Panc1 (cell line): ENCODE results near the gene HSBP1. TPM values are rescaled to one million over a fixed set of nuclear protein-coding genes. Genes with fewer than 3 reads are reported as not detected.

Experiments used
- ATAC-seq: fragments of 200-7000 bp; cut with Tn5 transposase; 2 replicates; pipeline ENCODE4 v1.9.1; 2020; ENCODE audit warnings: mild to moderate bottlenecking, moderate library complexity
- BruUV-seq: library from RNA; stranded (reverse); fragments of 400-500 nt; replicated peaks from 2 replicates; lab custom pipeline; 2021; lab: Mats Ljungman, UMichigan
- CTCF ChIA-PET: fragments of 300-600 bp; sonication (Branson Sonifier 250); formaldehyde crosslinking; loops from one replicate; lab custom pipeline; 2022; ENCODE audit warnings: antibody characterized with exemption; lab: Charles Lee
- POLR2A ChIA-PET: fragments of 300-600 bp; sonication (Branson Sonifier 250); formaldehyde crosslinking; loops from one replicate; lab custom pipeline; 2022; ENCODE audit warnings: antibody characterized with exemption; lab: Charles Lee
- DNase-seq: peaks from one replicate; pipeline ENCODE4 v3.0.0-alpha.2; 2010; ENCODE audit warnings: low read depth, low spot score
- H3K27ac ChIP-seq: 2 replicates; pipeline ENCODE4 v1.5.1; 2011; ENCODE audit warnings: mild to moderate bottlenecking, low read length, inconsistent platforms
- H3K27me3 ChIP-seq: fragments of 200-500 bp; sonication (Bioruptor generic); 2 replicates; pipeline ENCODE4 v1.6.0; 2014; ENCODE audit warnings: low read length, inconsistent platforms; ENCODE audit not compliant: control insufficient read depth, insufficient read depth
- H3K36me3 ChIP-seq: fragments of 200-500 bp; sonication (Bioruptor generic); 2 replicates; pipeline ENCODE4 v1.5.1; 2014; ENCODE audit warnings: inconsistent platforms, mild to moderate bottlenecking, low read length, moderate library complexity; ENCODE audit not compliant: control insufficient read depth, insufficient read depth
- H3K4me1 ChIP-seq: 2 replicates; pipeline ENCODE4 v1.5.1; 2011; ENCODE audit warnings: inconsistent platforms, mild to moderate bottlenecking, low read length, moderate library complexity; ENCODE audit not compliant: control insufficient read depth, insufficient read depth
- H3K4me3 ChIP-seq, 2 experiments: 2 replicates each; pipeline ENCODE4 v1.5.1; 2011 to 2012; ENCODE audit warnings: low read depth in 2 of 2, low read length in 2 of 2, mild to moderate bottlenecking in 2 of 2, inconsistent platforms in 1 of 2, moderate library complexity in 1 of 2
- H3K9me3 ChIP-seq: fragments of 200-500 bp; sonication (Bioruptor generic); 2 replicates; pipeline ENCODE4 v1.5.1; 2014; ENCODE audit warnings: low read depth, mild to moderate bottlenecking, inconsistent platforms, low read length, moderate library complexity; ENCODE audit not compliant: control insufficient read depth, insufficient read depth
- POLR2AphosphoS5 ChIP-seq: IDR thresholded peaks from 2 replicates; pipeline ENCODE4 v1.6.1; 2012; ENCODE audit warnings: mild to moderate bottlenecking, low read depth, low read length, moderate library complexity
- SIN3A ChIP-seq: IDR thresholded peaks from 2 replicates; pipeline ENCODE4 v1.6.1; 2012; ENCODE audit warnings: low read depth, mild to moderate bottlenecking, low read length, moderate library complexity, borderline replicate concordance; ENCODE audit not compliant: insufficient read depth
- TCF7L2 ChIP-seq: IDR thresholded peaks from 2 replicates; pipeline ENCODE4 v1.6.1; 2011; ENCODE audit warnings: mild to moderate bottlenecking, low read depth, low read length, inconsistent platforms
- in situ Hi-C: cut with HindIII; loops from 2 replicates; pipeline ENCODE4 v1.10.0; 2016; ENCODE audit warnings: low sequenced_read_pairs, low pct_unique_long_range_greater_than_20kb
- intact Hi-C: fragments of 100-400 bp; cut with micrococcal nuclease; formaldehyde crosslinking; loops from one replicate; pipeline ENCODE4 v1.10.0; 2022; ENCODE audit not compliant: unreplicated experiment
- total RNA-seq: library from RNA; stranded (reverse); gene quantifications from one replicate; pipeline ENCODE4 v1.2.1, GENCODE V29; 2021; ENCODE audit not compliant: unreplicated experiment
- TF ChIP-seq, protein P1 (sequence below): fragments of 450-650 bp; IDR thresholded peaks from 2 replicates; pipeline ENCODE4 v1.5.1; 2017; ENCODE audit warnings: mild to moderate bottlenecking
- TF ChIP-seq, protein P2 (sequence below), 2 experiments: IDR thresholded peaks; 2 replicates each; pipeline ENCODE4 v1.6.1; 2011 to 2012; ENCODE audit warnings: low read depth in 2 of 2, control low read depth in 1 of 2, low read length in 1 of 2, mild to moderate bottlenecking in 1 of 2, moderate library complexity in 1 of 2; ENCODE audit not compliant: insufficient read depth in 1 of 2

The HSBP1 gene
- total RNA-seq, 1 experiment from 2014 or later: 117 TPM

DNA sequence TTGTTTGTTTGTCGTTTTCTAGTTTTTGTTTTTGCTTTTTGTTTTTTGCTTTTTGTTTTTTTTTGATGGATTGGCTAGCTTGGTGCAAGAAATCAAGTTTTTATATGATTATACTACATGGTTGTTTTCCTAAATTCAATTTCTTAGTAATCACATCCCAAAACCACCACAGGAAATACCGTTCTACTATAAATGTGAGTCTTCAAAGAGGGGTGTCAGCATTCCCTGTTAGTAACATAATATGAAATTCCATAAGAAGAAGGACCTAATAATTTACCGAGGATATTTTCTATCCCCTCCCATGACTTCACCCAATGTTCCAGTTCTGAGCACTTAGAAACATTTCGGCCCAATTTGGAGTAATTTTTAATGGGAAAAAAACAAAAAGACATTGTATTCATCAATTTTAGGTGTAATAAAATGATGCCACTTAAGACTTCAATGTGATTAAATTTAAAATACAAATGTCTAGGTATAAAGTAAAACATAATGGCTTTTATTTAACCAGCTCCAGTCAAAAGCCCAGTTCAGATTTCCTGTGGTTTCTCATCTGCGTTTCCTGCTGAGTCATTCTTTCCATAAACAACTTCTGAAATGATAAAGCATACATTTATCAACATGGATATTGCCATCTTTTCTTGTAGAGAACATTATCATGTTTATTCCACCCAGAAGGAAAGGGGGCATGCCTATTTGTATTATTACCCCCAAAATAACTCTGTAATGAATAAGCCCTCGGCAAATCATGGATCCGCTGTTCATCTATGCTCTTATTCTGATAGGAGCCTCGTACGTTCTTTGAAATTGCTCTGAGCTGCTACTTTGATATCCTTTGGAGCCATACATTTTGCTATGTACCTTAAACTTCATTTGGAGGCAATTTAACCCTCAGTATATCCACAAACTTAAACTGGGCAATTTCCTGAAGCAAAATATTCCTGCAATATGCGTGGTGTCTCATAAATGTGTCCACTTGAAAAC lies 28.1 kb downstream of the HSBP1 start:
- ATAC-seq: no peak
- in situ Hi-C loops: no loop called here

DNA sequence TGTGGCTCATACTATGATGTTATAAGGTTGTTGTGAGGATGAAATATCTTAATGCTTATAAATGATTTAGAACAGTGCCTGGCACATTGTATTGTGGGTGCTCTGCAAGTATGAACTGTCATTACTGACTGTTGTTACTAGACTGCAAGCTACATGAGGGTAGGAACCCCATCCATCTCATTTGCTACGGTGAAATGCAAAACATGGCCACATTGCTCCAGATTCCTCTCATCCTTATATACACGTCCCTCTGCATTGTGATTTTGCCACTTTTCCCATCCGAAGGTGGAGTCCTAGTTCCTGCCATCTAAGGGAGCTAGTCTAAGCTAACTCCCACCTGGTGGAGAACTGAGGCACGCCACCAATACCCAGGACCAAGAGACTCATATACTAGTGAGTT lies 29.8 kb downstream of the HSBP1 start:
- intact Hi-C loops (no loop called here), in situ Hi-C loops (no loop called here)
- Histone ChIP-seq H3K4me3 (no peak overlapping the region), H3K27ac (no peak overlapping the region), H3K36me3 (no peaks in the 10 kb centered on the region), H3K27me3 (no peaks in the 10 kb centered on the region), H3K9me3 (no peaks in the 10 kb centered on the region), H3K4me1 (no peaks in the 10 kb centered on the region; the same call in 1 of the 2 replicates)
- ATAC-seq: no peak
- DNase-seq: no peak
- ChIA-PET POLR2A (no interaction called here), CTCF (no interaction called here)
- no peak for TF ChIP-seq SIN3A
- TF ChIP-seq, protein P1, sequence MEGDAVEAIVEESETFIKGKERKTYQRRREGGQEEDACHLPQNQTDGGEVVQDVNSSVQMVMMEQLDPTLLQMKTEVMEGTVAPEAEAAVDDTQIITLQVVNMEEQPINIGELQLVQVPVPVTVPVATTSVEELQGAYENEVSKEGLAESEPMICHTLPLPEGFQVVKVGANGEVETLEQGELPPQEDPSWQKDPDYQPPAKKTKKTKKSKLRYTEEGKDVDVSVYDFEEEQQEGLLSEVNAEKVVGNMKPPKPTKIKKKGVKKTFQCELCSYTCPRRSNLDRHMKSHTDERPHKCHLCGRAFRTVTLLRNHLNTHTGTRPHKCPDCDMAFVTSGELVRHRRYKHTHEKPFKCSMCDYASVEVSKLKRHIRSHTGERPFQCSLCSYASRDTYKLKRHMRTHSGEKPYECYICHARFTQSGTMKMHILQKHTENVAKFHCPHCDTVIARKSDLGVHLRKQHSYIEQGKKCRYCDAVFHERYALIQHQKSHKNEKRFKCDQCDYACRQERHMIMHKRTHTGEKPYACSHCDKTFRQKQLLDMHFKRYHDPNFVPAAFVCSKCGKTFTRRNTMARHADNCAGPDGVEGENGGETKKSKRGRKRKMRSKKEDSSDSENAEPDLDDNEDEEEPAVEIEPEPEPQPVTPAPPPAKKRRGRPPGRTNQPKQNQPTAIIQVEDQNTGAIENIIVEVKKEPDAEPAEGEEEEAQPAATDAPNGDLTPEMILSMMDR: no peak
- TF ChIP-seq, protein P2, sequence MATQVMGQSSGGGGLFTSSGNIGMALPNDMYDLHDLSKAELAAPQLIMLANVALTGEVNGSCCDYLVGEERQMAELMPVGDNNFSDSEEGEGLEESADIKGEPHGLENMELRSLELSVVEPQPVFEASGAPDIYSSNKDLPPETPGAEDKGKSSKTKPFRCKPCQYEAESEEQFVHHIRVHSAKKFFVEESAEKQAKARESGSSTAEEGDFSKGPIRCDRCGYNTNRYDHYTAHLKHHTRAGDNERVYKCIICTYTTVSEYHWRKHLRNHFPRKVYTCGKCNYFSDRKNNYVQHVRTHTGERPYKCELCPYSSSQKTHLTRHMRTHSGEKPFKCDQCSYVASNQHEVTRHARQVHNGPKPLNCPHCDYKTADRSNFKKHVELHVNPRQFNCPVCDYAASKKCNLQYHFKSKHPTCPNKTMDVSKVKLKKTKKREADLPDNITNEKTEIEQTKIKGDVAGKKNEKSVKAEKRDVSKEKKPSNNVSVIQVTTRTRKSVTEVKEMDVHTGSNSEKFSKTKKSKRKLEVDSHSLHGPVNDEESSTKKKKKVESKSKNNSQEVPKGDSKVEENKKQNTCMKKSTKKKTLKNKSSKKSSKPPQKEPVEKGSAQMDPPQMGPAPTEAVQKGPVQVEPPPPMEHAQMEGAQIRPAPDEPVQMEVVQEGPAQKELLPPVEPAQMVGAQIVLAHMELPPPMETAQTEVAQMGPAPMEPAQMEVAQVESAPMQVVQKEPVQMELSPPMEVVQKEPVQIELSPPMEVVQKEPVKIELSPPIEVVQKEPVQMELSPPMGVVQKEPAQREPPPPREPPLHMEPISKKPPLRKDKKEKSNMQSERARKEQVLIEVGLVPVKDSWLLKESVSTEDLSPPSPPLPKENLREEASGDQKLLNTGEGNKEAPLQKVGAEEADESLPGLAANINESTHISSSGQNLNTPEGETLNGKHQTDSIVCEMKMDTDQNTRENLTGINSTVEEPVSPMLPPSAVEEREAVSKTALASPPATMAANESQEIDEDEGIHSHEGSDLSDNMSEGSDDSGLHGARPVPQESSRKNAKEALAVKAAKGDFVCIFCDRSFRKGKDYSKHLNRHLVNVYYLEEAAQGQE (IDR thresholded peaks at IDR 0.05; ENCODE audit: insufficient read depth in 1 of 2, low read depth in 2 of 2, low read length in 1 of 2): no peak
- TF ChIP-seq TCF7L2: no peak
- BruUV-seq: no TSS peak

More for the DNA sequence above, 28.1 kb downstream of the HSBP1 start:
- no peak overlapping the region for H3K27ac ChIP-seq
- no peak overlapping the region for H3K4me3 ChIP-seq
- H3K27me3 ChIP-seq: no peaks in the 10 kb centered on the region
- no TSS peak for BruUV-seq
- TF ChIP-seq SIN3A (no peak), POLR2AphosphoS5 (no peak), TCF7L2 (no peak)
- TF ChIP-seq, protein P1: no peak
- TF ChIP-seq, protein P2 (IDR thresholded peaks at IDR 0.05; ENCODE audit: insufficient read depth in 1 of 2, low read depth in 2 of 2, low read length in 1 of 2): no peak
- no peaks in the 10 kb centered on the region; the same call in 1 of the 2 replicates for H3K4me1 ChIP-seq
- no peak for DNase-seq
- ChIA-PET POLR2A (no interaction called here), CTCF (no interaction called here)
- no peaks in the 10 kb centered on the region for H3K9me3 ChIP-seq
- intact Hi-C loops: no loop called here
- H3K36me3 ChIP-seq: no peaks in the 10 kb centered on the region
